Peyer's patch (tissue), 4 donors: ENCODE results near the gene SLC22A24.

Experiments used
- POLR2A ChIP-seq, 2 donors: fragments of 450-650 bp; IDR thresholded peaks; one replicate each; pipeline ENCODE4 v1.5.1; 2017; ENCODE audit warnings: antibody characterized with exemption in 2 of 2, mild to moderate bottlenecking in 2 of 2, moderate library complexity in 2 of 2
- TF ChIP-seq, protein P1 (sequence below), 6 experiments: fragments of 450-650 bp in 4 of 6; fragments of 200-600 bp in 2 of 6; sonication (generic) in 1 of 6; IDR thresholded peaks; one replicate each; pipeline ENCODE4 v1.5.1; 2017 to 2019; ENCODE audit warnings: antibody characterized with exemption in 6 of 6, mild to moderate bottlenecking in 3 of 6, moderate library complexity in 1 of 6

DNA sequence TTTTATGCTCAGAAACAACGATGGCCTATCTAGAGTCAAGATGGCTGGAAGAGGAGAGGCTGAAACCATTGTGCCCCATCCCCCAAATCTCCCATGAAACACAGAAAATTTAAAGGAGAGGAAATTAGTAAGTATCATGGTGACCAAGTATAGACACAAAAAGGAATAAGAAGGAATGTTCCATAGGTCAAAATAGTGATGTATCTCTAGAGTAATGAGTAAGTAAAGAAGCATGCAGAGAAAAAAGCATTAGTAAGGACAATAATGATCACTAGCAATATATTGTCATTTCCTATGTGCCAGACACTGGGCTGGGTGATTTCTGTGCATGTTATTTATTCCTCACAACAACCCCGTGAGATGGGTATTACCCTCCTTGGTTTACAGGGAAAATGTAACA is 2.6 kb upstream of the SLC22A24 start:
- TF ChIP-seq, protein P1, sequence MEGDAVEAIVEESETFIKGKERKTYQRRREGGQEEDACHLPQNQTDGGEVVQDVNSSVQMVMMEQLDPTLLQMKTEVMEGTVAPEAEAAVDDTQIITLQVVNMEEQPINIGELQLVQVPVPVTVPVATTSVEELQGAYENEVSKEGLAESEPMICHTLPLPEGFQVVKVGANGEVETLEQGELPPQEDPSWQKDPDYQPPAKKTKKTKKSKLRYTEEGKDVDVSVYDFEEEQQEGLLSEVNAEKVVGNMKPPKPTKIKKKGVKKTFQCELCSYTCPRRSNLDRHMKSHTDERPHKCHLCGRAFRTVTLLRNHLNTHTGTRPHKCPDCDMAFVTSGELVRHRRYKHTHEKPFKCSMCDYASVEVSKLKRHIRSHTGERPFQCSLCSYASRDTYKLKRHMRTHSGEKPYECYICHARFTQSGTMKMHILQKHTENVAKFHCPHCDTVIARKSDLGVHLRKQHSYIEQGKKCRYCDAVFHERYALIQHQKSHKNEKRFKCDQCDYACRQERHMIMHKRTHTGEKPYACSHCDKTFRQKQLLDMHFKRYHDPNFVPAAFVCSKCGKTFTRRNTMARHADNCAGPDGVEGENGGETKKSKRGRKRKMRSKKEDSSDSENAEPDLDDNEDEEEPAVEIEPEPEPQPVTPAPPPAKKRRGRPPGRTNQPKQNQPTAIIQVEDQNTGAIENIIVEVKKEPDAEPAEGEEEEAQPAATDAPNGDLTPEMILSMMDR (IDR thresholded peaks at IDR 0.05) = no peak
- TF ChIP-seq POLR2A (IDR thresholded peaks at IDR 0.05) = no peak
